HK-2 (cell line): ENCODE results near the gene OR8G1.
A peak's percentile ranks its signal among the peaks of the same experiment; 100 is the strongest.
"Not testable (repeated sequence)": the region's sequence is repeated elsewhere in the genome, so short reads cannot be mapped to it uniquely, and the experiment has no call there.

ENCODE experiments used
- DNase-seq: peaks from one replicate; pipeline ENCODE4 v3.0.0-alpha.2; 2018; ENCODE audit not compliant: unreplicated experiment

The OR8G1 gene

DNA sequence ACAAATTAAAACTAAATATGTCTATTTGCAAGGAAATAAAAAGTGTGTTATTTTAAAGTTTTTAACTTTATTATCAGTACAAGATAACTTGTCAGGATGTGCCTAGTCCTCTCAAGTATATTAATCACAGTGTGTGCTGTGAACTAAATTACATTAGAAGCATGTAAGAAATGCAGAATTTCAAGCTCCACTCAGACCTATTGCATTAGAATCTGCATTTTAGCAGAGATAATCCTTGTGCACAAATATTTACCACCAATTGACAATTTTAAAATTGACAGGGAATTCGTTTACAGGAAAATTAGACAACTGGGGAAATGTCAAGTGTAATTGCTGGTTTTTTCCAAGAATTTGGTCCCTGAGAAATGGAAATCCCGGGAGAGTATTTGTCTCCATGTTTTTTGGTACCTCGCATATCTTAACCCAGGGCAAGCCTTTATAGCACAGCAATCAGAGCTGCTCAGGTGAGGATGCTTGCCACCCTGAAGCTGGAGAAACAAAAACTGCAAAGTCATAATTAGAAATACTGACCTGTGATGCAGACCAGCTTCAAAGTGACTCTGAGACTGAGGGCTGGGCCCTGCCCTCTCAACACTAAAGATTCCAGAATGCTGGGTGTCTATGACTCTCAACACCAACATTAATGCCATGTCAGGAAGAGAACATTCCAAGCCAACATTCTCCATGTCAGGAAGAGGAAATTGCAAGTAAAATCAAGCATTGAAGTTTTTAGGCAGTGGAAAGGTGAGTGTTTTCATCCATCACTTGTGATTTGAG is at the start of gene OR8G1:
Gene OR8G1, plus strand, starts transcription at position 475 of the 777 bp plus-strand sequence. CDS start 8,581 bp downstream, outside the sequence.
- no peak for DNase-seq

DNA sequence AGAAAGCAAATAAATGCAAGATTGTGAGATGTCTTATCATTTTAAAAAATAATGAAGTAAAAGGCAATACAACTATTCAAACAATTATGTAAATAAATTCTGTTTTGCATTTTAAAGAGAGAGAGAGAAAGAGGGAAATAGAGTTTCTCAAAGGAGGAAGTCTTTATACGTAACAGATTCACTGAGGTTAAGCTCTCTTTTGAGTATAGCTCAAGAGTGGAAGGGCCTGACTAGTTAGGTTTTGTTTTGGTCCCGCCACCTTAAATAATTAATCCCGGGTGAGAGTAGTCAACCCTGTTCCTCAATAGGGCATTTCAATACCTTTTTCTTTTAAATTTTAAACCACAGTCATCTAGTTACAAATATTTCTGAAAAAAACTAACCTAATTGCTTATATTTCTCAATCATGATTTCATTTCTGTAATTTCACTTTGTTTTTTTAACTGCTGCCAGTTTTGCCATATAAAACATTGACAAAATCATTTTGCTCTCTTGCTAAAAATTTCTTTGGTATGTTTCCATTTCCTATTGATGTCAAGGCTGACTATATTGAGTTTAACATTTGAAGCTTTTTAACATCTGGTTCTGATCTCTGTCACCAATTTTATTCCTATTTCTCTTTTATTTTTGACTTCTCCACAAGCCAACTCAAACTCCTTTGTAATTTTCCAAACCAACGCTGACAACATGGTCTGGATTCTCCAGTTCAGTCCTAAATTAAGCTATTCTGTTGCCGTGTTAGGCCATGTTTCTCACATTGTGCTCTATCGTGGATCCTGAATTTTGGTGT is 47.5 kb upstream of the OR8G1 start:
- DNase-seq, result no peak

- DNase-seq, result no peak
These were observed 46.4 kb upstream of the OR8G1 start for GRCh38 chr11:124194293-124195188.

- peak; percentile 27 for DNase-seq
These were observed 45.6 kb upstream of the OR8G1 start for GRCh38 chr11:124195189-124195734.

- DNase-seq, result no peak
These were observed 42.9 kb upstream of the OR8G1 start for GRCh38 chr11:124197999-124198398.

DNA sequence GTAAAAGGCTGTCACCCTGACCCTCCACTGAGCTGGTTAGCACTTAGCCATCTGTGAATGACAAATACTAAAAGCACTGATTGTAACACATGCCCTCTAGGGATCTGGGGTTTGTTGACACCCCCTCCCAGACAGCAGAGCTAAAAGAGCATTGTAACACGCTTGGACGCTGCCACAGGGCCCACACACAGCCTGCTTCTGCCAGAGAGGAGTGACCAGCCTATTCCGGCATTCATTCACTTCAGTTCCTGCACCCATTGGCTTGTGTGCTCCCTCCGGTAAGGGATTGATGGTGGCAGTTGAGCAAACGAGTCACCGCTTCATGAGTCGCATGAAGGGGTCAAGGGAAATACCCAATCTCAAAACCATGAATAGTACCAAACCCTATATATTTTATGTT is 42.0 kb upstream of the OR8G1 start:
- no peak for DNase-seq

DNA sequence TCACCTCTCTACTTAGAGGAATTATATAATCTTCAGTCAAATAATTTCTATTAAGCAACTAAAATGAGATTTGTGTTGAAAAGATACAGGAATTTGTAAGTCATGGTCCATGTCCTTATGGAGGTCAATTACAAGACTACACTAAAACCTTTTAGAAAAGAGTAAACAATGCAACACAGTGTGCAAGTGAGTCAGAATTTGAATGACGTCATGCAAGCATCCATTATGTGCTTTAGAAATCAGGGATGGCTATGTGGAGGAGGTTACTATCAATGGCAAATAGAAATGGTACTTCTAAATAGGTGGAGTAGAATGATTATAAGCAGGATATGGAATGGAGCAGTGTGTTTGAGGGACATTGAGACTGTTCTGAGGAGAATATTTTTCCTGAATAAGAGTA is 41.2 kb upstream of the OR8G1 start:
- DNase-seq, result no peak

- DNase-seq, result no peak
These were observed 40.2 kb upstream of the OR8G1 start for GRCh38 chr11:124200671-124201070.

GRCh38 chr11:124202951-124203350 is 37.9 kb upstream of the OR8G1 start:
- no peak for DNase-seq

DNA sequence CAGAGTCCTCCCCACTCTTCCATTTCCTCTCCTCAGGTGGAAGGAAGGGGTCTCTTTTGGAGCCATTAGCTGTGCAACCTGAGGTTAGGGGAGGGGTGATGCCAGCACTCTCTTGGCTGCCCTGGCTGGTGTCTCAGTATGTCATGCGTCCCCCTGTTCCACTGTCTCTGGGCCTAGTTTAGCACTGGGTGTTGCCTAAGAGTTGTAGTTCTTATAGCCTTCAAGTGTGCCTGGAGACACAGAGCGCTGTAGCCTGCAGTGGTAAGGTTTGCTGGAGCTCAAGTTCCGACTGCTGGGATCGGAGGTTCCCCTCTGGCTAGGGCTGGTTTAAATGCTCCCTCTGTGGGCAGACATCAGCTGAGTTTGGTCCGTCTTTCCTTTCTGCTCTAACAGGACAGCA is 36.9 kb upstream of the OR8G1 start:
- DNase-seq, result no peak

- no peak for DNase-seq
These were observed 33.6 kb upstream of the OR8G1 start for GRCh38 chr11:124207102-124207792.

GRCh38 chr11:124209824-124210357 is 31.0 kb upstream of the OR8G1 start:
- no peak for DNase-seq

- DNase-seq, result no peak
These were observed 30.5 kb upstream of the OR8G1 start for GRCh38 chr11:124210421-124210820.

DNA sequence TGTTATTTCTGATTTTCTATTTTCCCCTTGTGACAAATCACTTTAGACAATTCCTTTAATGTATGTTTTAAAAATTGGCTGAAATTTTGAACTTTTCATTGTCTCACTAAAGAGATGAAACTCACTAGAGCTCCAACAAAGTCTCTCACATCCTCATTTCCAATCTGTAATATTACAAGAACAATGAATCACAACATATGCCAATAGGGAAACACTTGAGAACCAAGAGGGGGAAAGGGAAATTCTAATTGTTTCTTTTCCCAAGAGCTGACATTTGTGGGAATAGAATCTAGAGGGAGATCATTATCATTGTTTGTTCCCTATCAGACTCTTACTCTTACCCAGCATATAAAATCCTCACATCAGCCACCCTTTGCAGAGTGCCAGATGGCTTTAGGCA is 29.6 kb upstream of the OR8G1 start:
- DNase-seq, result no peak

- no peak for DNase-seq
These were observed 26.9 kb upstream of the OR8G1 start for GRCh38 chr11:124214027-124214426.

GRCh38 chr11:124219126-124219525 is 21.8 kb upstream of the OR8G1 start:
- DNase-seq, result no peak

DNA sequence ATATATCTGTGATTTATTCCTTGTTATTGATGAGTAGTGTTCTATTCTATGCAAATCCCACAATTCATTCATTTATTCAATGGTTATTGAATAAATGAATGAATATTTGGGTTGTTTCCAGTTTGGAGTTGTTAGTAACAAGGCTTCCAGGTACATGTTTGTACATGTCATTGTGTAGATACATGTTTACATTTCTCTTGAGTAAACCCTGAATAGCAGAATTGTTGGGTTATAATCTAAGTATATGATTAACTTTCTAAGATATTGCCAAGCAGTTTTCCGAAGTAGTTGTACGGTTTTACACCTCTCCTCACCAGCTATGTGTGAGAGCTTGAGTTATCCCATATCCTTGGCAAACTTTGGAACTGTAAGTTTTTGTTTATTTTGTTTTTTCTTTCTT is 18.5 kb upstream of the OR8G1 start:
- DNase-seq, result no peak

DNA sequence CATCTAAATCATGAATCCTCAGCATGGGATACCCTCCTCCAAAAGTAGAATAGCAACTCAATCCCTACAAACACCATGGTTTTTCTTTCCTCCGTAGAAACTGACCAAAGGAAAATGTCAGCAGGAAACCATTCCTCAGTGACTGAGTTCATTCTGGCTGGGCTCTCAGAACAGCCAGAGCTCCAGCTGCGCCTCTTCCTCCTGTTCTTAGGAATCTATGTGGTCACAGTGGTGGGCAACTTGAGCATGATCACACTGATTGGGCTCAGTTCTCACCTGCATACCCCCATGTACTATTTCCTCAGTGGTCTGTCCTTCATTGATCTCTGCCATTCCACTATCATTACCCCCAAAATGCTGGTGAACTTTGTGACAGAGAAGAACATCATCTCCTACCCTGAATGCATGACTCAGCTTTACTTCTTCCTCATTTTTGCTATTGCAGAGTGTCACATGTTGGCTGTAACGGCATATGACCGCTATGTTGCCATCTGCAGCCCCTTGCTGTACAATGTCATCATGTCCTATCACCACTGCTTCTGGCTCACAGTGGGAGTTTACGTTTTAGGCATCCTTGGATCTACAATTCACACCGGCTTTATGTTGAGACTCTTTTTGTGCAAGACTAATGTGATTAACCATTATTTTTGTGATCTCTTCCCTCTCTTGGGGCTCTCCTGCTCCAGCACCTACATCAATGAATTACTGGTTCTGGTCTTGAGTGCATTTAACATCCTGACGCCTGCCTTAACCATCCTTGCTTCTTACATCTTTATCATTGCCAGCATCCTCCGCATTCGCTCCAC is 16.1 kb upstream of the OR8G1 start:
- DNase-seq, result not testable (repeated sequence)

GRCh38 chr11:124225471-124225870 is 15.4 kb upstream of the OR8G1 start:
- DNase-seq, result no peak

DNA sequence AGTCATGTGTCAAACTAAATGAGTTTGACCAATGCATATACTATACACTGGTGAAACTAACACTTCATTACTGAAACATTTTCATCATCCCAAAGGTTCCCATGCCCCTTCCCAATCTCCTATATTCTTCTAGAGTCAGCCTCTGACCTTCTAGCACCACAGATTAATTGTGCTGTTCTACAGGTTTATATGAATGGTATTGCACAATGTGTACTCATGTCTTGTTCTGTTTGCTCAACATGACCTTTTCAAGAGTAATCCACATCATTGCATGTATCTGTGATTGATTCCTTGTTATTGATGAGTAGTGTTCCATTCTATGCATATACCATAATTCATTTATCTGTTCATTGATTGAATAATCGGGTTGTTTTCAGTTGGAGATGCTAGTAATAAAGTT is 7.5 kb upstream of the OR8G1 start:
- DNase-seq, result no peak
